Left forelimb (tissue), 1 donor: Measurements from ENCODE around the gene CSNK1G1.
"Not testable (repeated sequence)": the region's sequence is repeated elsewhere in the genome, so short reads cannot be mapped to it uniquely, and the experiment has no call there.

ENCODE experiments used
- DNase-seq: peaks from one replicate; pipeline ENCODE4 v3.0.0-alpha.2; 2018; ENCODE audit warnings: low spot score

CSNK1G1 gene

GRCh38 chr15:64287953-64288352, 68.0 kb downstream of the CSNK1G1 start:
- no peak for DNase-seq

DNA sequence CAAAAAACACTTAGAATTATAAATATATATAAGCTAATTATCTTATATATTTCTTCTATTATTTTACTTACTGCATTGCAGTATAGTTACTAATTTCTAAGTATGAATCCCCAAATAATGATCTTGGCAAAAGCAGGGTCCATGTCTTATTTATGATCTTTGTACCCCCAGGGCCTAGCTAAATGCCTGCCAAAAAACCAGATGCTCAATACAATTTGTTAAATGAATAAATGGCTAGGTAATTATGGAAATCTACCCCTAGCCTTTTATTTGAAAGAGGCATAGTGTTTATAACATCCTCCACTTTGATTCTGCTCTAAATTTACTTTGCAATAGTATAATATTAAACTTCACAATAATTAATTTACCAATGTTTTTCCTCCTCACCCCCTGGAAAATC, 69.5 kb downstream of the CSNK1G1 start:
- no peak for DNase-seq

DNA sequence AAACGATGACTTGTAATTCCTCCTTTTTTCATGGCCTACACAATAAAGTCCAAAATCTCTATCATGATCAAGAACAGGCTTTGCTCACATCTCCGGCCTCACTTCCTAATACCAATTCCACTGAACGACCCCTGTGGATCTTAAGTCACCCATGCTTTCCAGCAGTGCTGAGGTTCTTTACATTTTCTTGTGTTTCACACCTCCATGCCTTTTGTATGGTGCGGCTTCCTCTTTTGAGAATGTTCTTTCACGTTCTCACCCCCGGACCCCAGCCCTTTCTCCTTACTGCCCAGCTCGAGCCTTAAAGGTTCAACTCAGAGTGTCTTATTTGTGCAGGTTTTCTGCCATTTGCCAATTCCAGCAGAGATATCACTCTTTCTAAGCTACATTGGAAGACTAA, 70.1 kb downstream of the CSNK1G1 start:
- no peak for DNase-seq

DNA sequence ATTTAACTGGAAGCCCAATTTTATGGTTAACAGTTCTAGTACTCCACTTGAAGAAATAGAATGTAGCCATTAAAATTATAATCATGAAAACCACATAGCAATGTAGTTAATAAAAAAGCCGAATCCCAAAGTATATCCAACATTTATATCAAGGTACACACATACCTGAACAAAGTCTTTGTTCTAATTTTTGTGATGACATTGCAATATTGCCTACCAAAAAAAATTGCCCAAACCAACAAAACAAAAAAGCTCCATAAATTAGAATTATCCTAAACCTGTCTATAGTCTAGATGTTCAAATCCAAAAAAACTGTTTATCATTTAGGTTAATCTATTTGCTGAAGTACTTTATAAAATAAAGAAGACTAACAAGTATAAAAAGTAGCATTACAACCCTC, 70.8 kb downstream of the CSNK1G1 start:
- DNase-seq: no peak

DNA sequence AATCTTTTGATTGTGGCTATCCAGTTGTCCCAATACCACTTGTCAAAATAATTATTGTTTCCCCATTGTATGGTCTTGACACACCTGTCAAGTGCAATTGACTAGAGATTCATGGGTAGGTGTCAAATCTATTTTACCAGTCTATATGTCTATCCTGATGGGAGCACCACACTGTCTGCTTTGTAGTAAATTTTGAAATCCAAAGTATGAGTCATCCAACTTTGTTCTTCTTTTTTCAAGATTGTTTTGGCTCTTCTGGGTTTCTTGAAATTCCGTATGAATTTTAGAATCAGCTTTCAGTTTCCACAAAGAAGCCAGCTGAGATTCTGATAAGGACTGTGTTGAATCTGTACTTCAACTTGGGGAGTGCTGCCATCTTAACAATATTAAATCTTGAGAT, 71.9 kb downstream of the CSNK1G1 start:
- DNase-seq: no peak

DNA sequence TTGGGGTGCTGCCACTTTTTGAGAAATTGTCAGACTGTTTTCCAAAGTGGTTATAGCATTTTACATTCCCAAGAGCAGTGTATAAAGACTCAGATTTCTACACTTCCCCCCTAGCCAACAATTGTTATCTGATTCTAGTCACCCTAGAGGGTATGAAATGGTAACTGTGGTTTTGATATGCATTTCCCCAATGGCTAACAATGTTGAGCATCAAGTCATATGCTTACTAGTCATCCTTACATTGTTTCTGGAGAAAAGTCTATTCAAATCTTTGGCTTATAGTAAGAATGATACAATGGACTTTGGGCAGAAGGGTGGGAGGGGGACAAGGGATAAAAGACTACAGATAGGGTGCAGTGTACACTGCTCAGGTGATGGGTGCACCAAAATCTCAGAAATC, 73.3 kb downstream of the CSNK1G1 start:
- DNase-seq: no peak

GRCh38 chr15:64279131-64279530, 76.8 kb downstream of the CSNK1G1 start:
- DNase-seq: no peak

DNA sequence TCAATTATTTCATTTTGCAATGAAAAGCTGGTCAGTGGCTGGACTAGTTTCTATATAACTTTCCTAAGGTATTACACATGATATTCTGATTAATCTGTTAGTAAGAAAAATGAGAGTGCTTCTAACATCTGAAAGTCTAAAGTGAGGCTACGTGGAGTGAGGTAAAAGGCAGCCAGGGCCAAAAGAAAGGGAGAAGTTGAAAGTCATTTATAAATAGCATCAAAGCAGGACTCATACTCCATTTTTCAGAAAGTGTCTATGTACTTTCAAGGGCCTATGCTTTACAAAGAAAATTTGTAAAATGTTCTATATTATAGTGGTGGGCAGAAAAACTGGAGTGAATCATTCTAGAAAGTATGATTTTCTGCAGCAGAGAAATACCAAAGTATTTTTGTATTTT, 80.0 kb downstream of the CSNK1G1 start:
- DNase-seq: no peak

GRCh38 chr15:64274341-64274950, 81.5 kb downstream of the CSNK1G1 start:
- no peak for DNase-seq

DNA sequence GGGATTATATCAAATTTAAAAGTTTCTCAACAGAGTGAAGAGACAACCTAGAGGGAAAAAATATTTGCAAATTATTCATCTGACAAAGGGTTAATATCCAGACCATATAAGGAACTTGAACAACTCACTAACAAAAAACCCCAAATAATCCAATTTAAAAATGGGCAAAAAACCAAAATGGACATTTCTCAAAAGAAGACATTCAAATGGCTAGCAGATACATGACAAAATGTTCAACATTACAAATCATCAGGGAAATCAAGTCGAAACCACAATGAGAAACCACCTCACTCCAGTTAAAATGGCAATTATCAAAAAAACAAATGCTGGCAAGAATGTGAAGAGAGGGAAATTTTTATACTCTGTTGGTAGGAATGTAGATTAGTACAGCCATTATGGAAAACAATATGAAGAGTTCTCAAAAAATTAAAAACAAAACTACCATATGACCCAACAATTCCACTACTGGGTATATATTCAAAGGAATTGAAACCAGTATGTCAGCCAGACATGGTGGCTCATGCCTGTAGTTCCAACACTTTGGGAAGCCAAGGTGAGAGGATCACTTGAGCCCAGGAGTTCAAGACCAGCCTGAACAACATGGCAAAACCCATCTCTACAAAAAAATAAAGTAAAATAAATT, 88.5 kb downstream of the CSNK1G1 start:
- DNase-seq: no peak

- not testable (repeated sequence) for DNase-seq
These were observed 90.8 kb downstream of the CSNK1G1 start for GRCh38 chr15:64265188-64265587.

DNA sequence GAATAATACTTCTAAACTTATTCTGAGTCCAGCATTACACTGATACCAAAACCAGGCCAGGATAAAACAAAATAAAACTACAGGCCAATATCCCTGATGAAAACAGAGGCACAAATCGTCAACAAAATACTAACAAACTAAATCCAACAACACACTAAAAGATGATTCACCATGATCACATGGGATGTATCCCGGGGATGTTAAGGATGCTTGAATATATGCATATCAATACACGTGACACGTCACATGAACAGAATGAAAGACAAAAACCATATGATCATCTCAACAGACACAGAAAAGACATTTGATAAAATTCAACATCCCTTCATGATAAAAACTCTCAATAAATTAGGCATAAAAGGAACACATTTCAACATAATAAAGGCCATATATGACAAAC, 91.5 kb downstream of the CSNK1G1 start:
- DNase-seq: no peak

DNA sequence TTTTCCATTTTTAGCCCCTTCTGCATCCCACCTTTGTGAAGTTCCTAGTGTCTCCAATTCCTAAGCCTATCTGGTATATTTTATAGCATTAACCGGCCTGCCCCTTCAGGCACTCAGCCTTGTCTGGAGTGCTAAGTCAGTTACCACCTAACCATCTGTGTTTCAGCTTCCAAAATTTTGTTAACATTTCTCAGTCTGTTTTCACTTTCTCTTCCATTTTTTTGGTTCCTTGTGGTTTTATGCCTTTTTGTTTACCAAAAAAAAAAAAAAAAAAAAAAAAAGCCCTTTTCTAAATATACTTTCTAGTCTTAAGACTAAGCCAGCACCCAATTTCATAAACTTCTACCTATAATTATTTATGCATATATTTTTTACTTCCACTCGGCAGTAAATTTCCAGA, 92.4 kb downstream of the CSNK1G1 start:
- no peak for DNase-seq

- no peak for DNase-seq
These were observed 99.9 kb downstream of the CSNK1G1 start for GRCh38 chr15:64256051-64256450.

- DNase-seq: no peak
These were observed 104.3 kb downstream of the CSNK1G1 start for GRCh38 chr15:64251658-64252057.

GRCh38 chr15:64251121-64251520, 104.9 kb downstream of the CSNK1G1 start:
- DNase-seq: no peak

- DNase-seq: no peak
These were observed 105.9 kb downstream of the CSNK1G1 start for GRCh38 chr15:64249883-64250575.

DNA sequence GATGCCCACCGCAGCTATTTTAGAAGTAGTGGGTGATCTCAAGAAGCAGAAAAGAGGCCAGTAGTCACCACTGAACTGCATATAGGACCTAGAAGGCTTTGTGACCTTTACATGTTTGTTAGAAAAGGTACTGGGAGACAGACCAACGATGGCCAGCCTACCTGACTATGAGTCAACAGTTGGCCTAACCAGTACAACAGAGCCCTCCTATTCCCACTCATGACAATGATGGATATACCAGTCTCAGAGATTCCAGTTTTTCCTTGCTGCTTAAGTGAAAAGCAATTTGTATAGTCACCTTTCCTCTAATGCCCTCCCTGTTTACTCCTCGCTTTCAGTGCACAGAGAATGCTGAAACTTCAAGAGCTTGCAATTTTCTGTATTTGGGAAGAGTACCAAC, 106.6 kb downstream of the CSNK1G1 start:
- DNase-seq: no peak

GRCh38 chr15:64247906-64248541, 107.9 kb downstream of the CSNK1G1 start:
- no peak for DNase-seq

DNA sequence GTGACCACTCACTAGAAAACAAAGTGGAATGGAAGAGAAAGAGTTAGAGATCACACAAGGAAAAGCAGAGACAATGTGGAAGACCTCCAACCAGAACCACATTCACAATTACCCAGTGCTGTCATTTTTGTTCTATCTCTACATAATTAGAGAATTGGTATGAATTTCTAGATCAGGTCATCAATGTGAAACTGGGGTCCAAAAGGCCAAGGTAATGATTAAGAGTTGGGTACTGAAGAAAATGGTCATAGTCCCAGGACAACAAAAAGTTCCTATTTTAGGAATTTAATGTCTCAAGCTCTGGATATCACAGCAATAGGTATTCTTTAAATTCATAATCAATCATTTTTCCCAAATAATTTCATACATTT, 108.5 kb downstream of the CSNK1G1 start:
- no peak for DNase-seq

GRCh38 chr15:64246364-64247189, 109.4 kb downstream of the CSNK1G1 start:
- DNase-seq: no peak

- no peak for DNase-seq
These were observed 110.6 kb downstream of the CSNK1G1 start for GRCh38 chr15:64245405-64245804.
